Common myeloid progenitor, CD34-positive (primary cell): ENCODE measurements around the gene RADIL.

ENCODE experiments used
- CTCF ChIA-PET: fragments of 350-600 bp; sonication (Branson Sonifier 250); formaldehyde crosslinking; loops from one replicate; lab custom pipeline; 2021; ENCODE audit warnings: antibody characterized with exemption; lab: Charles Lee
- POLR2A ChIA-PET: fragments of 350-600 bp; sonication (Branson Sonifier 250); formaldehyde crosslinking; loops from one replicate; lab custom pipeline; 2021; ENCODE audit warnings: antibody characterized with exemption; lab: Charles Lee
- DNase-seq, 3 donors: peaks; one replicate each; pipeline versions ENCODE4 v3.0.0 to v3.0.0-alpha.2; 2013
- H3K27ac ChIP-seq, 2 experiments: 1 replicate in 1 of 2; 2 replicates in 1 of 2; pipeline ENCODE4 v1.7.0; 2013; ENCODE audit warnings: inconsistent platforms in 2 of 2, low read length in 2 of 2, mild to moderate bottlenecking in 2 of 2, low read depth in 1 of 2, moderate library complexity in 1 of 2; ENCODE audit not compliant: severe bottlenecking in 2 of 2, insufficient read depth in 1 of 2, poor library complexity in 1 of 2
- H3K27me3 ChIP-seq, 5 experiments: replicated peaks in 2 of 5; 1 replicate in 3 of 5; 2 replicates in 2 of 5; pipeline versions ENCODE4 v1.6.1 to v1.7.0; 2013; ENCODE audit warnings: low read length in 4 of 5, mild to moderate bottlenecking in 2 of 5, moderate library complexity in 2 of 5, inconsistent platforms in 1 of 5; ENCODE audit not compliant: insufficient read depth in 5 of 5, control insufficient read depth in 4 of 5
- H3K36me3 ChIP-seq, 4 experiments: 1 replicate in 2 of 4; 2 replicates in 2 of 4; pipeline versions ENCODE4 v1.6.1 to v1.7.0; 2013; ENCODE audit warnings: low read length in 3 of 4, control low read depth in 1 of 4, mild to moderate bottlenecking in 1 of 4; ENCODE audit not compliant: control insufficient read depth in 4 of 4, insufficient read depth in 4 of 4
- H3K4me1 ChIP-seq, 4 experiments: 1 replicate in 3 of 4; 2 replicates in 1 of 4; pipeline versions ENCODE4 v1.6.1 to v1.7.1; 2013; ENCODE audit warnings: low read length in 3 of 4, mild to moderate bottlenecking in 3 of 4, control low read depth in 1 of 4, inconsistent platforms in 1 of 4, moderate library complexity in 1 of 4; ENCODE audit not compliant: control insufficient read depth in 4 of 4, insufficient read depth in 4 of 4; ENCODE audit errors: control extremely low read depth in 1 of 4
- H3K4me3 ChIP-seq, 7 experiments: 1 replicate in 4 of 7; 2 replicates in 3 of 7; pipeline versions ENCODE4 v1.5.1 to v1.7.0; 2013; ENCODE audit warnings: mild to moderate bottlenecking in 7 of 7, low read length in 6 of 7, moderate library complexity in 6 of 7, inconsistent platforms in 2 of 7, low read depth in 2 of 7, control low read depth in 1 of 7; ENCODE audit not compliant: insufficient read depth in 4 of 7, control insufficient read depth in 1 of 7; ENCODE audit errors: extremely low read depth in 1 of 7
- H3K9me3 ChIP-seq, 5 experiments: 1 replicate in 4 of 5; 2 replicates in 1 of 5; pipeline versions ENCODE4 v1.6.1 to v1.7.1; 2013; ENCODE audit warnings: low read length in 4 of 5, mild to moderate bottlenecking in 2 of 5, inconsistent platforms in 1 of 5, low read depth in 1 of 5, moderate library complexity in 1 of 5; ENCODE audit not compliant: control insufficient read depth in 4 of 5, insufficient read depth in 2 of 5; ENCODE audit errors: control extremely low read depth in 1 of 5
- WGBS: methylation state at CpG from one replicate; pipeline ENCODE4 v1.1.5; 2013; ENCODE audit not compliant: insufficient coverage; 5-methylcytosine and 5-hydroxymethylcytosine counted together

The RADIL gene

DNA sequence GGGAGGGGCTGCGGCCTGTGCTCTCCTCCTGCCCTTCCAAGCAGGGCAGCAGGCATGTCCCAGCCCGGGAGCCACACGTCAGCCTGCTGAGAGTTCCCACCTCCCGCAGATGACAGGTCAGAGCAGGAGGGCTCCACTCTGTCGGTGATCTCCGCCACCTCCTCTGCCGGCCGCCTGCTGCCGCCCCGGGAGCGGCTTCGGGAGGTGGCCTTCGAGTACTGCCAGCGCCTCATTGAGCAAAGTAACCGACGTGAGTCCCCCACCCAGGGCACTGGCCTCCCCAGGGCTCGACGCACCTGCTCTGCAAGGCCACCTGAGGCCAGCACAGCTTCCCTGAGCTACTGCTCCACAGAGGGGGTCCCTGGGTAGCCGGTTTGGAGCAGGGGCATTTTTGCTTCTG is 98.7 kb downstream of the RADIL start:
- CTCF ChIA-PET: interaction anchor here (1.7 kb wide), 1 partner anchor 11 kb away, joined by 3 read pairs; no protein-coding TSS in a partner anchor
- POLR2A ChIA-PET: no interaction called here
- Histone ChIP-seq H3K36me3 (peaks cover 9 to 92% (median 69%) of the 10 kb centered on the region in 4 experiments), H3K4me3 (no peak overlapping the region), H3K9me3 (no peaks in the 10 kb centered on the region), H3K27ac (no peak overlapping the region), H3K27me3 (no peaks in the 10 kb centered on the region), H3K4me1 (no peaks in the 10 kb centered on the region)
- DNase-seq: no peak
- WGBS: 96% methylated on average over 19 of the region's 19 CpGs

DNA sequence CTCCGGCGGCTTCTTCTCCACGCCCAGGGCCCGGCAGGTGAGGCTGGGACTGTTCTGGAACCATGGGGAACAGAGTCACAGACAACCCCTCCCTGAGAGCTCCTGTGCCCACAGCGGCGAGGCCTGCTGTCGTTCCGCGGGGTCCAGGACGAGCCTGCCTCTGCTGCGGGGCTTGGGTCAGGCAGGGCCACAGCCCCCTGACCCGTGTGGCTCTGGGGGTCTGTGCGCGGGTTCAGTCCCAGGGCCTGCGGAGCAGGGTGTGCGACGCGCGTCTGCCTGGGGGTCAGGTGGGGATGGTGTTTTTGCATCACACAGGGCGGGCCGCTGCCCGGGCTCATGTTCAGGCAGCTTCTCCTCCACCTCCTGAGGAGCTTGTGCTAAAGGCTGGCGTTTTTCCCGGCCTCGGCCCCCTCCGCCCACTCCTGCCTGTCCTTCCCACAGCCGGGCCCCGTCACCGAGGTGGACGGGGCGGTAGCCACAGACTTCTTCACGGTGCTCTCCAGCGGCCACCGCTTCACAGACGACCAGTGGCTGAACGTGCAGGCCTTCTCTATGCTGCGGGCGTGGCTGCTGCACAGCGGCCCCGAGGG is 99.7 kb downstream of the RADIL start:
- Histone ChIP-seq H3K4me1 (no peaks in the 10 kb centered on the region), H3K27me3 (no peaks in the 10 kb centered on the region), H3K4me3 (no peak overlapping the region), H3K27ac (no peak overlapping the region), H3K9me3 (no peaks in the 10 kb centered on the region), H3K36me3 (peaks cover 9 to 82% (median 64%) of the 10 kb centered on the region in 4 experiments)
- no peak for DNase-seq
- WGBS: 96% methylated on average over 33 of the region's 40 CpGs
- ChIA-PET CTCF (interaction anchor here (1.7 to 2.7 kb wide), 2 partner anchors 8 to 12 kb away, joined by 3 to 12 read pairs; no protein-coding TSS in a partner anchor), POLR2A (no interaction called here)

DNA sequence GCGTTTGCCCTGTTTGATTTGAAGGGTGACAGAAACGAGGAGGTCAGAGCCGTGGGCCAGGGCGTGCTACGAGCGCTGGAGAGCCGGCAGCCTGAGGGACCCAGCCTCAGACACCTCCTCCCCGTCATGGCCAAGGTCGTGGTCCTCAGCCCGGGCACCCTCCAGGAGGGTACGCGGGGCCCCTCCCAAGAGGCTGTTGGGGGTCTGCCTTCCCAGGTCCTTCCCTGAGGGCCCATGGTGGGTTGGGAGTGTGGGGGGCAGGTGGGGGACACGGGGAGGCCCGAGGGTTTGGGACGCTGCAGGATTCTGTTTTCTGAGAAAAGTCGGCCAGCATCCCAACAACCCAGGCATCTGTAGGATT is 100.2 kb downstream of the RADIL start:
- ChIA-PET CTCF (interaction anchor here (2.7 kb wide), 1 partner anchor 9 kb away, joined by 12 read pairs; no protein-coding TSS in a partner anchor), POLR2A (no interaction called here)
- no peaks in the 10 kb centered on the region for H3K4me1 ChIP-seq
- DNase-seq: no peak
- H3K27me3 ChIP-seq: no peaks in the 10 kb centered on the region
- no peaks in the 10 kb centered on the region for H3K9me3 ChIP-seq
- peaks cover 9 to 76% (median 58%) of the 10 kb centered on the region in 4 experiments for H3K36me3 ChIP-seq
- H3K27ac ChIP-seq: no peak overlapping the region
- WGBS: 93% methylated on average over 11 of the region's 16 CpGs
- no peak overlapping the region for H3K4me3 ChIP-seq

DNA sequence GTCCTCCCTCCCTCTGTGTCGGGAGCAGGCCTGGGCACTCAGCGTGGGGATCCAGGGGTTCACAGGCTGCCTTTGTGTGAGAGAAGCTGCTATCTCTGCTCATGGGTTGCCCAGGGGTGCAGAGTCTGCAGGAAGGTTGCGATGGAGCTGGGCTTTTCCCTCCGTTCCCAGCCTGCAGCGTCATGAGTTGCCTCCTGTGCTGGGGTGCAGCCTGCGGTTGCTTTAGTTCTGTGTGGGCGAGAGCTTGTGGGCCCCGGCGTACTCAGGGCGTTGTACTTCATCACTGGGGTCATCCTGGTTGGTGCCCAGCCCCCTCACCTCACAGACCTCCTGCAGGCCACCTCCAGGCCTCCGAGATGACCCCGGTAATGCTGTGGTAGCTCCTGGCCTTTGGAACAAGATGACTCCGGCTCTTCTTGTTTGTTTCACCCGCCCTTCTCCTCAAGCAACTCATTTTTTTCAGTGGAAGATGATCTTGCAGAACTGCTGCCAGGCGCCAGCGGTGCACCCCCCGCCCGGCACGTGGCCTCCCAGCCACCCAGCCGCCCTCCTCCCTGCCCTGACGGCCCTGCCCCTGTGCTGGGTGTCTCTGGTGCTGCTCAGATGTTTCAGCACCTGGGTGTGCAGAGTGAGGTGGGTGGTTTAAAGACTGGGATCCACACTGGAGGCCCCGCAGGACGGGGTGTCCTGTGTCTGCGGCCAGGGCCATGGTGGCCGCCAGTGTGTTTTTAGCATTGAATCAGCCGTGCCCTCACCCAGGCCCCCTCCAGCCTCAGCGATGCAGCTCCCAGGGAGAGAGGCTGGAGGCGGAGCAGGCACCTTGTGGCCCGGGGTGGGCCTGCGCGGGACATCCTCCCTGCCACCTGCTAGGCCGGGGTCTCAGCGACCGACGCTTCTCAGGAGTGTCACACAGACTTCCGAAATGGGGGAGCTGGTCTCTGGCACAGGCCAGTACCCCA is 100.9 kb downstream of the RADIL start:
- H3K36me3 ChIP-seq: peaks cover 9 to 70% (median 54%) of the 10 kb centered on the region in 4 experiments
- no peak overlapping the region for H3K27ac ChIP-seq
- H3K27me3 ChIP-seq: no peaks in the 10 kb centered on the region
- 96% methylated on average over 32 of the region's 36 CpGs for WGBS
- CTCF ChIA-PET: interaction anchor here (0.9 to 2.7 kb wide), 3 partner anchors 9 to 16 kb away, joined by 3 to 12 read pairs (median 4); no protein-coding TSS in a partner anchor
- no peaks in the 10 kb centered on the region for H3K9me3 ChIP-seq
- no peak for DNase-seq
- peaks cover 0 to under 1% (median 0%) of the 10 kb centered on the region in 4 experiments for H3K4me1 ChIP-seq
- POLR2A ChIA-PET: no interaction called here
- H3K4me3 ChIP-seq: no peak overlapping the region

DNA sequence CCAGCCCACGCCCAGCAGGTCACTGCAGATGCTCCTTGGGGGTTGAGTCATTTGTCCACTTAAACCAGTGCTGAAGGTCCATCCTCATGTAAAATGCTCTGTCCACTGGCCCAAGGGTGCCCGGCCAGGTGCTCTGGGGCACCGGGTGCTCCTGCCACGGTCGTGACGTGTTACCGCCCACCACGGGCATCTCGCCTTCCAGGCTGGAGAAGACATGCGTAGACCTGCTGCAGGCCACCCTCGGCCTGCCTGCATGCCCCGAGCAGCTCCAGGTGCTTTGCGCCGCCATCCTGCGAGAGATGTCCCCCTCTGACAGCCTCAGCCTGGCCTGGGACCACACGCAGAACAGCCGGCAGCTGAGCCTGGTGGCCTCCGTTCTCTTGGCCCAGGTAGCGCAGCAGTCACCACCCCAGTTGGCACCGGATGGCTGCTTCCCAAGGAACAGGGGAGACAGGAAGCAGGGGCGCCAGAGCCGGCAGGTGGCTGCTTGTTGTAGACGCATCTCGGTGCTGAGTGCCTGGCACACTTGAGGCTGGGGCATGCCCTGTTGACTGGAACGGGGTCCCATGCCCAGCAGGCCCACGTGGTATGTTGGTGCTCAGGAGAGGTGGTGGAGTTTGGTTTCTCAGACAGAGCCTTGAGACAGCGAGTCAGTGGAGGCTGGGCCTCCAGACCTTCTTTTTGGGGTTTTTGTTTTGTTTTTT is 102.0 kb downstream of the RADIL start:
- WGBS: 96% methylated on average over 24 of the region's 27 CpGs
- H3K4me1 ChIP-seq: peaks cover 2 to 8% (median 5%) of the 10 kb centered on the region in 4 experiments
- peaks cover 9 to 66% (median 46%) of the 10 kb centered on the region in 4 experiments for H3K36me3 ChIP-seq
- no peaks in the 10 kb centered on the region for H3K9me3 ChIP-seq
- H3K27ac ChIP-seq: no peak overlapping the region
- H3K27me3 ChIP-seq: no peaks in the 10 kb centered on the region
- DNase-seq: no peak
- H3K4me3 ChIP-seq: no peak overlapping the region
- POLR2A ChIA-PET: no interaction called here
- CTCF ChIA-PET: interaction anchor here (1.2 to 2.7 kb wide), 2 partner anchors 10 to 15 kb away, joined by 4 to 12 read pairs; no protein-coding TSS in a partner anchor

GRCh38 chr7:4779118-4779517 is 104.4 kb downstream of the RADIL start:
- POLR2A ChIA-PET: no interaction called here
- CTCF ChIA-PET: interaction anchor here (0.5 to 2.6 kb wide), 3 partner anchors 10 to 199 kb away, joined by 3 to 17 read pairs (median 4); no protein-coding TSS in a partner anchor
- H3K36me3 ChIP-seq: peaks cover 7 to 43% (median 30%) of the 10 kb centered on the region in 4 experiments

More at GRCh38 chr7:4779118-4779517, 104.4 kb downstream of the RADIL start:
- H3K4me1 ChIP-seq: peaks cover 3 to 27% (median 22%) of the 10 kb centered on the region in 4 experiments
- no peak for DNase-seq
- no peak overlapping the region for H3K27ac ChIP-seq
- H3K4me3 ChIP-seq: no peak overlapping the region
- no CpG with 5 or more reads among the region's 5 CpGs for WGBS
- no peaks in the 10 kb centered on the region for H3K27me3 ChIP-seq
- no peaks in the 10 kb centered on the region for H3K9me3 ChIP-seq
